Left forelimb (tissue), 1 donor: ENCODE measurements around the gene TOP3A.

Experiments
- DNase-seq: peaks from one replicate; pipeline ENCODE4 v3.0.0-alpha.2; 2018; ENCODE audit warnings: low spot score

The TOP3A gene

DNA sequence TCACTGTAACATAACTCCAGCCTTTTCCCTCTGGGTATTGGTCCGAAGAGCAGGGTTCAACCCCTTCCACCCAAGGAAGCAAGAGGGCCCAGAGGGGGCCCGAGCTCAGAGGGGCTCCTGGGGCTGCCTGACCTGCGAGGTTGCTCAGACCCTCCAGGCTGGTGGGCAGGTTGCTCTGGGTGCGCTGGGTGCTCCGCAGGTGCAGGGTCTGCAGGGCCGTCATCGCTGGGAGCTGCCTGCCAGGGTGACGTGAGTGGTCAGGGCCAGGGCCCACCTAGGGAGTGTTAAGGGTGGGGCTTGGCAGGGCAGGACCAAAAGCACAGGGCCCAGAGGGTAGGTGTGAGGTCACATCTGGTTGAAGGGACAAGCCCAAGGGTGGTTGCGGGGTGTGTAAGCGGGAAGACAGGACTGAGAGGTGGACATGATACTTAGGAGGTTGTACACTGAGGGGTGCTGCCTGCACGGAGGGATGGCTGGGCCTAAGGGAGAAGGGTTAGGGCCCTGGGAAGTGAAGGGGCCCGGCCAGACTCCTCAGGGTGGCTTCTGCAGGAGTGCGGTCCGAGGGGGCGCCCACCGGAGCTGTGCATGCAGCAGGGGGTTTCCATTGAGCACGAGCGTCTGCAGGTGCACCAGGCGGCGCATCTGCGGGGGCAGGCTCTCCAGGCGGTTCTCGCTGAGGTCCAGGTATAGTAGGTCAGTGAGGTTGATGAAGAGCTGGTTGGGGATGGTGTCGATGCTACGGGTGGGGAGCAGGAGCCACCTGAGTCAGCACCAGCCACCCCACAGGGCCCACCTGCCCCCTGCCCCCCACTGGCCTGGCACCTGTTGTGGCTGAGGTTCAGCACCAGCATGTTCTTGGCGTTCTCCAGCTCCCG, 60.6 kb downstream of the TOP3A start:
- DNase-seq, result no peak

DNA sequence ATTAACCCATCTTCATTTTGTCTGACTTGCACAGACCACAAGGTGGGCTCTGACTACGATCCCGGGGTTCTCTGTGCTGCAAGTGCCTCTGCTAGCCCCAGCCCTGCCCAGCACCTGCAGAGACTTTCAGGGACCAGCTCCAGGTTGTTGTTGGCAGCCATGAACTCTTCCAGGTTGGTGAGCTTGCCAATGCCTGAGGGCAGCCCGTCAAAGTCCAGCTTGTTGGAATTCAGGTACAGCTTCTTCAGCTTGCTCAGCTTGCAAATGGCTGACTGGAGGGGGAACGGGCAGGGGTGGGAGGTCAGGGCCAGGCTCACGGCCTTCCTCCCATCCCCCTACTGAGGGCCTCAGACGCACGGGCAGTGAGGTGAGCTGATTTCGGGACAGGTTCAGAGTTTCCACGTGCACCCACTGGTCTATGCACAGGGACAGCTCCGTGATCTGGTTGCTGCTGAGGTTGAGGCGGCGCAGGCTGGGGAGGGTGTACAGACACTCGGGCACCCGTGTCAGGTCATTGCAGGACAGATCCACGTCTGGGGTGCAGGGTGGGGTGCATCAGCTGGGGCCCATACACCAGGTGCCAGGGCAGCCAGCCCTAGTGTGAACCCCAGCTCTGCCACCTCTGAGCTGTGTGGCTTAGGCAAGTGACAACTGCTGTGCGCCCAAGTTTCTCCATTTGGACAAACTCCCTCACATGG, 61.5 kb downstream of the TOP3A start:
- DNase-seq, result no peak

- no peak for DNase-seq
Observed at GRCh38 chr17:18252160-18252559, 62.6 kb downstream of the TOP3A start.

GRCh38 chr17:18251204-18251603, 63.6 kb downstream of the TOP3A start:
- no peak for DNase-seq

GRCh38 chr17:18250708-18251107, 64.1 kb downstream of the TOP3A start:
- DNase-seq, result no peak

DNA sequence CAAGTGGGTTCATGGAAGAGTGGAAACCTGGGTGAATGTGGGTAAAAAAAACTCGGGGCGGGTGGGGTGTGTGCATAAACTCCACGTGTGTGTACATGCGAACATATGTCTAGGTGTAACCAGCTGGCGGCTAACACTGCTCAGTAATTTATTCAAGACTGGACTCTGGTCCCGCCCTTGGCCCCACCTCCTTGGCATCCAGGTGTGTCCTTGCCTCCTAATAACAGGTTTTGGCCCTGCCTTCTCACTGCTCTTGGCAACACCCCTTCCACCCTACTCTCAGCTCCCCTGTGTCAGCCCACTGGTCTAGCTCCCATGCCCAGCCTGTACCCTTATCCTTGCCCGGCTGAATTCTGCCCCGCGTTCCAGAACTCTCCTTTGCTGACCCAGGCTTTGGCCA, 64.5 kb downstream of the TOP3A start:
- no peak for DNase-seq

GRCh38 chr17:18248811-18249210, 66.0 kb downstream of the TOP3A start:
- no peak for DNase-seq

GRCh38 chr17:18248300-18248731, 66.5 kb downstream of the TOP3A start:
- DNase-seq, result peak; percentile 85

GRCh38 chr17:18247613-18248001, 67.2 kb downstream of the TOP3A start:
- DNase-seq, result no peak

GRCh38 chr17:18246880-18247612, 67.7 kb downstream of the TOP3A start:
- DNase-seq, result no peak

GRCh38 chr17:18246109-18246725, 68.6 kb downstream of the TOP3A start:
- DNase-seq, result no peak

GRCh38 chr17:18245038-18245776, 69.6 kb downstream of the TOP3A start:
- no peak for DNase-seq

- no peak for DNase-seq
Observed at GRCh38 chr17:18241229-18241871, 73.4 kb downstream of the TOP3A start.

GRCh38 chr17:18240449-18240848, 74.3 kb downstream of the TOP3A start:
- DNase-seq, result no peak

DNA sequence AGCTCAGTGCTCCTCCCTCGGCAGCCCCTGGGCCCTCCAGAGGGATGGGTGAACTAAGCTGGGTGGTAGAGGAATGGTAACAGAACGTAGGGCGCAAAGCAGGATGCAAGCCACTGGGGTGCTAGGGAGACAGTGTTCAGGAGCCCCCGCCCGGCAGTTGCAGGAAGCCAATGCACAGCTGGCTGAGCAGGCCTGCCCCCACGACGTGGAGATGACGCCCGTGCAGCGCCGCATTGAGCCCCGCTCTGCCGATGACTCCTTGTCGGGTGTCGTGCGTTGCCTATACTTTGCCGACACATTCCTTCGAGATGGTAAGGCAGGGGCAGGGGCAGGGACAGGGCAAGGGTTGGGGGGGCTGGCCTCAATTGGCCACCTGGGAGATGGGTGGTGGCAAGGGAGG, 76.5 kb downstream of the TOP3A start:
- no peak for DNase-seq

- no peak for DNase-seq
Observed at GRCh38 chr17:18237461-18237860, 77.3 kb downstream of the TOP3A start.

DNA sequence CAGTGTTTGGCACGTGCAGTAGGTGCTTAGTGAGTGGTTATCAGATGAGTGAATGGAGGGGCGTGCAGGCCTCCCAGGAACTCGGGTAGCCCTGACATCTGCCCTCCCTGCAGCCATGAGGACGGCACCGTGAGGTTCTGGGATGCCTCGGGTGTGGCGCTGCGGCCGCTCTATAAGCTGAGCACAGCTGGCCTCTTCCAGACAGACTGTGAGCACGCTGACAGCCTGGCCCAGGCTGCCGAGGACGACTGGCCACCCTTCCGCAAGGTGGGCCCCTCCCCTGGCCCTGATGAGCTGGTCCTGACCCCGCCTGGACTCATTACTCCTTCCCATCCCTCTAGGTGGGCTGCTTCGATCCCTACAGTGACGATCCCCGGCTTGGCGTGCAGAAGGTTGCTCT, 78.3 kb downstream of the TOP3A start:
- DNase-seq, result no peak

GRCh38 chr17:18235743-18236256, 79.0 kb downstream of the TOP3A start:
- DNase-seq, result no peak

GRCh38 chr17:18234853-18235380, 79.9 kb downstream of the TOP3A start:
- no peak for DNase-seq

DNA sequence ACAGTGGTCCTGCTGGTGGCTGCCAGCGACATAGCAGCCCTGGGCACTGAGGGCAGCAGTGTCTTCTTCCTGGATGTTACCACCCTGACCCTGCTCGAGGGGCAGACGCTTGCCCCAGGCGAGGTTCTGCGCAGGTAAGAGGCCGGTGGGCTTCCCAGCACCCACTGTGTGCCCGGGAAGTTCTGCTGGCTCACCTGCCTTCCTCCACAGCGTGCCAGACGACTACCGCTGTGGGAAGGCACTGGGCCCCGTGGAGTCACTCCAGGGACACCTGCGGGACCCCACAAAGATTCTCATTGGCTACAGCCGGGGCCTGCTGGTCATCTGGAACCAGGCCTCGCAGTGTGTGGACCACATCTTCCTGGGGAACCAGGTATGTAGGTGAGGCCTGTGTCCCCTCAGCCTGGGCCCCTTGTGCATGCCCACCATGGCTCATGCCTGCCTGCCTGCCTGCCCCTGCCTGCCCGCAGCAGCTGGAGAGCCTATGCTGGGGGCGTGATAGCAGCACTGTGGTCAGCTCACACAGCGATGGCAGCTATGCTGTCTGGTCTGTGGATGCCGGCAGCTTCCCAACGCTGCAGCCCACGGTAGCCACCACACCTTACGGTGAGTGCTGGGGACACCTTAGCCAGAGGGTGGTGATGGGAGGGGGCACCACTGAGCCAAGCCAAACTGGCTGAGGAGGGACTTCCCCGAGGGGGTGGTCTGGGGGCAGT, 80.8 kb downstream of the TOP3A start:
- DNase-seq, result no peak
